GM19193 (cell line): ENCODE data around the gene ZFP90.

Experiments used
- POLR2A ChIP-seq: IDR thresholded peaks from 4 replicates; pipeline ENCODE4 v1.6.1; 2011; ENCODE audit not compliant: insufficient read depth, insufficient read length; ENCODE audit errors: extremely low read depth

Gene ZFP90

DNA sequence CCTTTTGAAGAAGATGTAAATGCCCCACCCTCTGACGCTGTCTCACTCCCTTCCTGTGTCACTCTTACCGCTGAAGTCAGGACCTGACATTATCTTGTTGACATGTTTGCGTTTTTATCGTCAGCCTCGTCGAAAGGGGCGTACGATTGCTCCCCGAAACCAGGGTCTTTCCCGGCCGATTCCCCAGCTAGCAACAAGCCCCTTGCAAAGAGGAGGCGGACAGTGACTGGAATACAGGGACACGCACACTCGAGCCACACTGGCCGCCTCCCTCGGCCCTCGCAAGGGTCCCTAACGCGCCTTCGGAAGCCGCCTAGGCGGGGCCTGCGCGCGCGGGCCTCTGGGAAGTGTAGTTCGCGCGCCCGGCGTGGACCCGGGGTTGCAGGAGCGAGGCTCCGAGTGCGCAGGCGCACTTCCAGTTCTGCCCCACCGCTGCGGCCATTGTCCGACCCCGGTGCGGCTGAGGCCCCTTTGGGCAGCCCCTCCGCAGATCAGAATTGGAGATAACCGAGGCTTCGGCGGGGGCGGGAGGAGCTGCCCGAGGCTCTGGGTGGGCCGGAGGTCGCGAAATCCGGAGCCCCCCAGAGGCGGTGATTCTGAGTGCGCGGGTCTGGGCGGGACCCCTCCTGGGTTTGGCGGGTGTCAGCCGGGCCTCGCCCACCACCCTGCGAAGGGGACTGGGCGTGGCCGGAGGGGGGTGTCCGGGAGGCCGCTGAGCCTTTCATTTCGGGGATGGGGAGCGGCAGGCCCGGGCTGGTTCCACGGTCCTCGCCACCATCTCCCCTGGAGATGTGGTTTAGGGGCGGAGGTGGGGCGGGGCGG, at the start of gene ZFP90:
Gene ZFP90, plus strand, starts transcription at position 412 of the 822 bp plus-strand sequence. CDS start 502 bp downstream, outside the sequence.
- peak; percentile 64 for TF ChIP-seq POLR2A

- no peak for TF ChIP-seq POLR2A
Measured at GRCh38 chr16:68490358-68490757, 48.7 kb upstream of the ZFP90 start.

DNA sequence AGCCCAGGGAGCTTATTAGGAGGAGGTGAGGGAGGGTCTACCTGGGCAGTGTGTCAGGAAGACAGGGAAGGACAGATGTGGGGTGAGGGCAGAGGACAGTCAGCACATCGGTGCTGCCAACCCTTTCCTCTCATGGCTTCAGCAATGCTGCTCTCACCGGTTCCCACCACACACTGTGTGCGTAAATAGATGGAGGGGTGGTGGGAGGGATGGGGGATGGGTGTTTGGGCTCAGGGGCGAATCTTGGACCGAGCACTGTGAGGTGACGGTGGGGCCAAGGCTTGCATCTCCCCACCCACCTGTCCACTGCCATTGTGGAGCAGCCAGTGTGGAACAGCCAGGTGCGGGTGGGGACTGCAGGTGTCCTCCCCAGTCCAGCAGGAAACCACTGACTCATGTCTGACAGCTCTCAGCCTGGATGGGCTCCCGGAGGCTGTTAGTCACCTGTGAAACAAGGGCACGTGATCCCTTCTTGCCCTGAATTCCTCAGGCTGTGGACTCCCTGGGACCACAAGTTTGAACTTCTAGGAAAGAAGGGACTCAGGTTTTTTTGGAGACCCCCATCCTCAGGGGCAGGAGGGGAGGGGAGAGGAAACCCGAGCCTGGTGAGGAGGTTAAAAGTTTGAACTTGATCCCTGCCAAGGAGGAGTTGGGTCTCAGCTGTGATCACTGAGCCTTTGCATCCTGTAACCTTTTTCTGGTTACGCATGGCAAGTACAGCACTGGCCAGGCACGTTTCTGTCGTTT, 48.1 kb upstream of the ZFP90 start:
- no peak for TF ChIP-seq POLR2A

DNA sequence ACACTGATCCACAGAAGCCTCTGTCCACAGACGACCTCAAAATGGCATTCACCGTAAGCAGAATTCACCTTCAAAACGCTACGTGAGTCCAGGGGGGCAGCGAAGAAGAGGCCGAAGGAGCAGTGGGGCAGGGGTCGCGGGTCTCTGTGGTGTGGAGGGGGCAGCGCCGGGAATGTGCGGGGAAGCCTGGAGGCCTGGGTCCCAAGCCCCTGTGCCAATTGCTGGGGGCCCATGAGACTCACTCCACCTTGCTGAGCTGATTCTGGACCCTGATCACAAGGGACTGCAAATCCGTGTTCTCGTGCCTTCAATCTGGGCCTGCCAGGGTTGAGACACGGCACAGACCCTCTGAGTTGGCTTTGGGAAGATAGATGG, 47.5 kb upstream of the ZFP90 start:
- TF ChIP-seq POLR2A, result no peak

GRCh38 chr16:68492151-68492542, 46.9 kb upstream of the ZFP90 start:
- TF ChIP-seq POLR2A, result no peak

DNA sequence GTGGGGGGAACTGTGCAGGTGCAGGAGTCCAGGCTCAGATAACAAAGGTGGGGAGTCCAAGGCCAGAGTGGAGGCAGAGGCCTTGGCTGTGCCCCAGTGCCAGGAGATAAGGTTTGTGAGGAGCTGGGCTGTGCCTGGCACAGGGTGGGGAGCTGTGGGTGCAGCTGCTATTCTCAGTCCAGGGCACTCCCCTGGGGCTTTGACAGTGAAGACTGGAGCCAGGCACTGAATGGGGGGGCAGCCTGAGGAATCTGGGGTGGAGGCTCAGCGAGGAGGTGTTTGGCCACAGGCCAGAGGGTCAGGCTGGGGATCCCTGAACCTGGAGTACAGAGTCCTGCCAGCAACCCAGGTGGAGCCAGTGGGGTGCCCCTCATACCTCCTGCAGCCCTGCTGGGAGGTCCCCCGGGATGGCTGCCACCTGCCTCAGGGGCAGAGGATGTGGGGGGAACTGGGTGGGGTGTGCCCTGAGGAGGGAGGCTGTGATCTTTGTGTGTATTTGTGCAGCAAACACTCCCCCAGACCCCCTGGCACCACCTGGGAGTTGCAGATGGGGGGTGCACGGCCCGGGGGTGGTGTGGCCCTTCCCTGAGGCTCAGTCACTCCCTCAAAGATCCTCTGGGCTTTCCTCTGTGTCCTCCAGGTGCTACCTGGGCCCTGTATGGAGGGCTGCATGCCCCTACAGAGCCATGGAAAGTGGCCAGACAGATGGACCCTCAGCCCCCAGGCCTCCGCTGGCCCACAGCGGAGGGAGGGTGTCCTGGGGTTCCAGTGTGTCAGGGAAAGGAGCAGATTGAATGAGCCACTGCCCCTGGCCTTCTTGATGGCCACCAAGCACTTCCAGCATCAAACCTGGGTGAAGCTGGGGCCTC, 46.3 kb upstream of the ZFP90 start:
- no peak for TF ChIP-seq POLR2A

DNA sequence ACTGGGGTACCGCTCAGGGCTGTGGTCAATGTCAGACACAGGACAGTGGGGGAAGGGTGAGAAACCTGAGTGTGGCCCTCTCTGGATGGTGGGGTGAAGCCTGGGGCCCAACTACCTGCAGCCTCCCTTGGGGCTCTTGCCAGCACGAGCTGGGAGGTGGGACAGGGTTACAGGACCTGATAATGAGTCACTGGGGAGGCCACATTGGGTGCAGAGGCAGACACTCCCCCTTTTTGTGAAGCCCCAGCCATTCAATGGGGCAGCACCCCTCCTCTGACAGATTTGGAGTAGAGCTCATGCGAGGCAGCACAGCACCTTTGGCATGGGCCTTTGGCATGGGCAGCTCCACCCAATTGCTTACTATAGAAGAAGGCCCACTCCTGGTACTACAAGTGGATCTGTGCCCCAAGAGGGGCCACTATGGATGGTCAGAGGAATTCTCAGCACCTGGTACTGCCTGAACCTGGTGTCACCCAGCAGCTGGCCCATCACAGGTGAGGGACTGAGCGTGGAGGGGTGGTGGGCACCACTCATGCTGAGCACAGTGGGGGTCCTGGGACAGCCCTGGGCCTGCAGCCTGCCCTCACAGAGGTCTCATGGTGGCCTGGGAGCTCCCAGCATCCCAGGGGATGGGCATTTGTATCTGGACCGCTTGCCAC, 45.5 kb upstream of the ZFP90 start:
- TF ChIP-seq POLR2A, result no peak

- TF ChIP-seq POLR2A, result no peak
Measured at GRCh38 chr16:68496689-68497088, 42.4 kb upstream of the ZFP90 start.

DNA sequence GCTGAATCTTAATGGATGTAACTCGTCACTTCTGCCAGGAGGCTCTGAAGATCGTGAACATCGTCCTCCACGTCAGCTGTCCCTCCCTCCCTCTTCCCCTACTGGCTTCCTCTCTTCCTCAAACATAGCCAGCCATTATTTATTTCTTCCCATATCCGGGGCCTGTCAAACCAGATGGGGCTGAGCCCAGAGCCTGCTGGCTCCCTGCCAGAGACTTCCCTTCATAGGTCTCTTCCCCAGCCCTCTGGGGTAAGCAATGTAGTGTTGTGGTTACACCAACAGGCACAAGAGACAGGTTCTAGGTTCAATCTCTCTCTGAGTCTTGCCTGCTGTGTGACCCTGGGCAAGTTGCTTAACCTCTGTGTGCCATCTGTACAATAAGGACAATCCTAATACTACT, 40.1 kb upstream of the ZFP90 start:
- no peak for TF ChIP-seq POLR2A

DNA sequence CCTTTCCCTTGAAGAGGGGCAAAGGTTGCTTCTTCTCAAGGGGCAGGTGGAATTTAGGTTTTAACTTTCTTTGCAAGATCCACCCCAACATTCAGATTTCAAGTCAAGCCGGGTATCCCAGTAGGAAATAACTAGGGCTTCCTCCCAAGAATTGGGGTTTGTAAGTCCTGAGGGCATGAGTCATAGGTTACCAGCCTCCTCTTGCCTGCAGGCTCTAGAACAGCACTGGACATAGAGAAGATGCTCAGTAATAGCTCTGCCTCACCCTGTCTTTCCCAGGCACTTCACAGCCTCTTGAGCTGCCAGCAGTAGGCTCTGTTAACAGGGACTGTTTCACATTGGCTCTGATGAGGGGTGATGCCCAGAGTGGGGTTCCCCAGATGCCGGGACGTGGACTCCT, 35.8 kb upstream of the ZFP90 start:
- TF ChIP-seq POLR2A, result no peak

DNA sequence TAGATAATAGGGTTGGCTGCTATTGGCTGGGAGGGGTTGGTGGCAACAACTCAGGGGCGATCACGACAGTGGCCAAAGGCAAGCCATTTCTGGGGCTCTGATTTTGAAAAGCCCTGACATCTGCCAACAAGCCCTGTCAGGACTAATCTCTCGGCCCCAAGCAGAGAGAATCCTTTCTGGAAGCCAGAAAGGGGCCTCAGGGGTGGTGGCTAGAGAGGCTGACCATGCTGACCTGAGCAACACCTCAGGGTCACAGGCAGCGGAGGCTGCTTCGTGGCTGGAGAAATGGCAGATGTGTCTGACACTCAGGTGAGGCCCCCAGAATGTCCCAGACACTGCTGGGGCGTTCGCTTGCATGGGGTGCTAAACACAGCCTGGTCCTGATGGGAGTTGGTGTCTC, 35.0 kb upstream of the ZFP90 start:
- TF ChIP-seq POLR2A, result no peak

DNA sequence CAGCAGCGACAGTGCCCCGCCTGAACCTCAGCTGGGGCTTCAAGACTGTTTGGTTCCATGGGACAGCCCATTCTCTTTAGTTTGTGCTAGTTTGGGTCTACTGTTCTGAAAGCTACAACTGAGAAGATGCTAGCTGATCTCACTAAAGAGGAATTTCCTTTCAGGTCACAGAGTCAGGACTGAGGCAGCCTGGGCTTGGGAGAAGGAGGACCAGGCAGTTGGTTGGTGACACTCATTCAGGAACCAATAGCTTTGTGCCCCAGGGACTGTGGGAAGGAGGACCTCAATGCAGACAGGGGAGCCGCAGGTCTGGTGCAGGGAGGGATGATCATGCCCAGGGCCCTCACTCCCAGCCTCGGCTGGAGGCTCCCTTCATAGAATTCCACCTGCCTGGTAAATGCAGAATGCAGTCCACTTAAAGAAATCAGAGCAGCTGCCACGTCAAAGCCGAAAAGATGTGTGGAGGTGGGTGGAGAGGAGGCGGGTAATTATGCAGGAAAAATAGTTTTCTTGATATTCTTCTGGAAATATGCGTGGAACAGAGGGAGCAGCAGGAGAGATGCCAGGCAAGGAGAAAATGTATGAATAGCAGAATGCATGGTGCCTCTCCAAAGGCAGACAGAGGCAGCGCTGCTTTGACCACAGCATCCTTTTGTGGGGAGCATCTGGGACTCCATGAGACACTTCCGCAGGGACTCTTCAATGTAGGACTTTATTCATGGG, 32.6 kb upstream of the ZFP90 start:
- TF ChIP-seq POLR2A, result no peak

DNA sequence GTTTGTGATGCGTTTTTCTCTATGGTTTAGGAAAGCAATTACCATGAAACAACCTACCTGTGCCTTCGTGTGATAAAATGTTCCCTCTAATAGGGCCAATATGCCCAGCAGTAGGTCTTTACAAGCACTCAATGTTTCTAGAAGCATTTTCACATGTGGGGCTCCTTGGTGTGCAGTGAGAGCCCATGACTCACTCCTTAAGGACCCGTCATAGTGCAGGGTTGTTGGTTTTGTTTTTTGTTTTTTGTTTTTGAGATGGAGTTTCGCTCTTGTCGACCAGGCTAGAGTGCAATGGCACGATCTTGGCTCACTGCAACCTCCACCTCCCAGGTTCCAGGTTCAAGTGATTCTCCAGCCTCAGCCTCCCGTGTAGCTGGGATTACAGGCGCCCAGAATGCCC, 31.1 kb upstream of the ZFP90 start:
- TF ChIP-seq POLR2A, result no peak

GRCh38 chr16:68508641-68509240, 30.4 kb upstream of the ZFP90 start:
- no peak for TF ChIP-seq POLR2A
